RWPE2 (cell line): ENCODE results near the gene SIT1.
A peak's percentile ranks its signal among the peaks of the same experiment; 100 is the strongest.

ENCODE experiments used
- ATAC-seq: fragments of 200-7000 bp; cut with Tn5 transposase; 3 replicates; pipeline ENCODE4 v1.9.1; 2021; ENCODE audit warnings: low read depth
- DNase-seq: peaks from one replicate; pipeline ENCODE4 v3.0.0-alpha.2; 2020; ENCODE audit warnings: low spot score
- H3K27ac ChIP-seq: fragments of 450-650 bp; 2 replicates; pipeline ENCODE4 v1.5.1; 2017; ENCODE audit warnings: mild to moderate bottlenecking; ENCODE audit not compliant: poor library complexity, severe bottlenecking
- H3K27me3 ChIP-seq: fragments of 250-450 bp; sonication (Bioruptor Pico); 2 replicates; pipeline ENCODE4 v1.5.1; 2021; ENCODE audit warnings: mild to moderate bottlenecking, moderate library complexity; ENCODE audit not compliant: insufficient read depth, poor library complexity, severe bottlenecking
- H3K36me3 ChIP-seq: fragments of 250-450 bp; sonication (Bioruptor Pico); 2 replicates; pipeline ENCODE4 v1.5.1; 2020; ENCODE audit warnings: low read depth, mild to moderate bottlenecking, moderate library complexity
- H3K4me1 ChIP-seq: fragments of 250-450 bp; sonication (Bioruptor Pico); 2 replicates; pipeline ENCODE4 v1.5.1; 2021; ENCODE audit warnings: mild to moderate bottlenecking, moderate library complexity; ENCODE audit not compliant: insufficient read depth, poor library complexity, severe bottlenecking
- H3K4me3 ChIP-seq: fragments of 250-450 bp; sonication (Bioruptor Pico); 2 replicates; pipeline ENCODE4 v1.5.1; 2021; ENCODE audit warnings: mild to moderate bottlenecking, moderate library complexity; ENCODE audit not compliant: severe bottlenecking
- H3K9me3 ChIP-seq: fragments of 250-450 bp; sonication (Bioruptor Pico); 2 replicates; pipeline ENCODE4 v1.5.1; 2021; ENCODE audit warnings: mild to moderate bottlenecking, moderate library complexity; ENCODE audit not compliant: severe bottlenecking
- CTCF ChIP-seq: fragments of 450-650 bp; IDR thresholded peaks from one replicate; pipeline ENCODE4 v1.5.1; 2017; ENCODE audit warnings: mild to moderate bottlenecking, moderate library complexity; ENCODE audit not compliant: poor library complexity, severe bottlenecking

SIT1 gene

GRCh38 chr9:35656831-35657545 lies 6.3 kb upstream of the SIT1 start:
- DNase-seq (no peak), ATAC-seq (no peak)
- peak overlapping the region; percentile 76 for H3K27ac ChIP-seq
- peaks cover 20% of the 10 kb centered on the region for H3K4me1 ChIP-seq
- peaks cover 28% of the 10 kb centered on the region for H3K36me3 ChIP-seq
- H3K9me3 ChIP-seq = no peaks in the 10 kb centered on the region
- H3K27me3 ChIP-seq = no peaks in the 10 kb centered on the region
- H3K4me3 ChIP-seq = peak overlapping the region; percentile 72
- no peak for TF ChIP-seq CTCF

DNA sequence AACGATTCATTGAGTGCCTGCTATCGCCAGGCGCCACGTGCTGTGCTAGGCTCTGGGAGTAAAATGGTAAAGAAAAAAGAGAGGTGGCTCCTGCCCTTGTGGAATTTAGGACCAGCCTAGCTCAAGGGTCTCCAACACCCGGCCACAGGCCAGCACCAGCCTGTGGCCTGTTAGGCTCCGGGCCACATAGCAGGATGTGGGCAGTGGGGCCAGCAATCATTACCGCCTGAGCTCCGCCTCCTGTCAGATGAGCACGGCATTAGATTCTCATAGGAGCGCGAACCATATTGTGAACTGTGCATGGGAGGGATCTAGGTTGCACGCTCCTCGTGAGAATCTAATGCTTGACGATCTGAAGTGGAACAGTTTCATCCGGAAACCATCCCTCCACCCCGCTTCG lies 5.6 kb upstream of the SIT1 start:
- no peak overlapping the region for H3K4me3 ChIP-seq
- no peaks in the 10 kb centered on the region for H3K9me3 ChIP-seq
- H3K27ac ChIP-seq = no peak overlapping the region
- no peak for TF ChIP-seq CTCF
- peaks cover 21% of the 10 kb centered on the region for H3K4me1 ChIP-seq
- peaks cover 21% of the 10 kb centered on the region for H3K36me3 ChIP-seq
- no peaks in the 10 kb centered on the region for H3K27me3 ChIP-seq
- no peak for ATAC-seq
- no peak for DNase-seq

DNA sequence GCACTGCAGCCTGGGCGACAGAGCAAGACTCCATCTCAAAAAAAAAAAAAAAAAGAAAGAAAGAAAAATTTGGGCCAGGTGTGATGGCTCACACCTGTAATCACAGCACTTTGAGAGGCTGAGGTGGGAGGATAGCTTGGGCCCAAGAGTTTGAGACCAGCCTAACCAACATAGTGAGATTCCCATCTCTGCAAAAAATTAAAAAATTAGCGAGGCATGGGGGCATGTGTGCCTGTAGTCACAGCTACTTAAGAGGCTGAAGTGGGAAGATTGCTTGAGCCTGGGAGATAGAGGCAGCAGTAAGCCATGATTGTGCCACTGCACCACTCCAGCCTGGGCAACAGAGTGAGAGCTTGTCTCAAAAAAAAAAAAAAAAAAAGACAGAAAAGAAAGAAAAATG lies 2.9 kb upstream of the SIT1 start:
- TF ChIP-seq CTCF = no peak
- H3K36me3 ChIP-seq = no peaks in the 10 kb centered on the region
- H3K4me3 ChIP-seq = no peak overlapping the region
- H3K4me1 ChIP-seq = peaks cover 13% of the 10 kb centered on the region
- ATAC-seq (no peak), DNase-seq (no peak)
- peak overlapping the region; percentile 38 for H3K27ac ChIP-seq
- no peaks in the 10 kb centered on the region for H3K27me3 ChIP-seq
- H3K9me3 ChIP-seq = no peaks in the 10 kb centered on the region

- peak overlapping the region; percentile 38 for H3K27ac ChIP-seq
- peaks cover 13% of the 10 kb centered on the region for H3K4me1 ChIP-seq
- H3K36me3 ChIP-seq = no peaks in the 10 kb centered on the region
- no peak for DNase-seq
- H3K4me3 ChIP-seq = no peak overlapping the region
- H3K27me3 ChIP-seq = no peaks in the 10 kb centered on the region
- no peak for ATAC-seq
- TF ChIP-seq CTCF = no peak
- no peaks in the 10 kb centered on the region for H3K9me3 ChIP-seq
These were observed 2.1 kb upstream of the SIT1 start for GRCh38 chr9:35652829-35653209.
